ENCODE results near the gene BDKRB2.

Gene BDKRB2

GRCh38 chr14:96161636-96162035, 43.0 kb upstream of the BDKRB2 start:
- DNase-seq (ENCODE audit: insufficient read length, low spot score) = no peak
- TF ChIP-seq, protein P1, sequence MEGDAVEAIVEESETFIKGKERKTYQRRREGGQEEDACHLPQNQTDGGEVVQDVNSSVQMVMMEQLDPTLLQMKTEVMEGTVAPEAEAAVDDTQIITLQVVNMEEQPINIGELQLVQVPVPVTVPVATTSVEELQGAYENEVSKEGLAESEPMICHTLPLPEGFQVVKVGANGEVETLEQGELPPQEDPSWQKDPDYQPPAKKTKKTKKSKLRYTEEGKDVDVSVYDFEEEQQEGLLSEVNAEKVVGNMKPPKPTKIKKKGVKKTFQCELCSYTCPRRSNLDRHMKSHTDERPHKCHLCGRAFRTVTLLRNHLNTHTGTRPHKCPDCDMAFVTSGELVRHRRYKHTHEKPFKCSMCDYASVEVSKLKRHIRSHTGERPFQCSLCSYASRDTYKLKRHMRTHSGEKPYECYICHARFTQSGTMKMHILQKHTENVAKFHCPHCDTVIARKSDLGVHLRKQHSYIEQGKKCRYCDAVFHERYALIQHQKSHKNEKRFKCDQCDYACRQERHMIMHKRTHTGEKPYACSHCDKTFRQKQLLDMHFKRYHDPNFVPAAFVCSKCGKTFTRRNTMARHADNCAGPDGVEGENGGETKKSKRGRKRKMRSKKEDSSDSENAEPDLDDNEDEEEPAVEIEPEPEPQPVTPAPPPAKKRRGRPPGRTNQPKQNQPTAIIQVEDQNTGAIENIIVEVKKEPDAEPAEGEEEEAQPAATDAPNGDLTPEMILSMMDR (IDR thresholded peaks at IDR 0.05; ENCODE audit: insufficient read depth, missing control alignments) = no peak
- no peak for FAIRE-seq

GRCh38 chr14:96162265-96162664, 42.4 kb upstream of the BDKRB2 start:
- TF ChIP-seq, protein P1 (IDR thresholded peaks at IDR 0.05; ENCODE audit: insufficient read depth, missing control alignments) = no peak
- DNase-seq (ENCODE audit: insufficient read length, low spot score) (no peak), FAIRE-seq (no peak)

GRCh38 chr14:96162741-96163140, 41.9 kb upstream of the BDKRB2 start:
- no peak for FAIRE-seq
- TF ChIP-seq, protein P1 (IDR thresholded peaks at IDR 0.05; ENCODE audit: insufficient read depth, missing control alignments) = no peak

DNA sequence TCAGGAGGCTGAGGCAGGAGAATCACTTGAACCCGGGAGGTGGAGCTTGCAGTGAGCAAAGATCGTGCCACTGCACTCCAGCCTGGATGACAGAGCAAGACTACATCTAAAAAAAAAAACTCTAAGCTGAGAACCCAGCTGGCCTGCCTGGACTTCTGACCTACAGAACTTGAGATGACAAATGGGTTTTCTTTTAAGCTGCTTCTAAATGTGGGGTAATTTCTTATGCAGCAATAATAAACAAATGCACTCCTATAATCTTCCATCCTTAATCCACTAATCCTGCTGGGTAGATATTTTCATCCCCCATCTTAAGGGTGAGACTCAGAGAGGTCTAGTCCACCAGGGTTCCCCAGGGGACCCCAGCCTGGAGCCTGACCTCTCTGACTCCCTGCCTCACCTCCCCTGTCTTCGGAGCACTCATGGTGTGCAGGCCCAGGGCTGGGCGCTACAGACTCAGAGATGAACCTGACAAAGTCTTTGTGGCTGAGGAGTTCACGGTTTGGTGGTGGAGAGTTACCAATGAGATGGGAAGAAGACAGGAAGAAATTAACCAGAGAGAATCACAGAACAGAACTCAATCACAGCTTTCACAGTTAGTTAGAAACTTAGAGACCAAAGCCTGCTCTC, 39.7 kb upstream of the BDKRB2 start:
- FAIRE-seq (no peak), DNase-seq (ENCODE audit: insufficient read length, low spot score) (peak; percentile 48)
- TF ChIP-seq, protein P1 (IDR thresholded peaks at IDR 0.05; ENCODE audit: insufficient read depth, missing control alignments) = no peak

More at GRCh38 chr14:96162741-96163140, 41.9 kb upstream of the BDKRB2 start:
- DNase-seq (ENCODE audit: insufficient read length, low spot score) = no peak

DNA sequence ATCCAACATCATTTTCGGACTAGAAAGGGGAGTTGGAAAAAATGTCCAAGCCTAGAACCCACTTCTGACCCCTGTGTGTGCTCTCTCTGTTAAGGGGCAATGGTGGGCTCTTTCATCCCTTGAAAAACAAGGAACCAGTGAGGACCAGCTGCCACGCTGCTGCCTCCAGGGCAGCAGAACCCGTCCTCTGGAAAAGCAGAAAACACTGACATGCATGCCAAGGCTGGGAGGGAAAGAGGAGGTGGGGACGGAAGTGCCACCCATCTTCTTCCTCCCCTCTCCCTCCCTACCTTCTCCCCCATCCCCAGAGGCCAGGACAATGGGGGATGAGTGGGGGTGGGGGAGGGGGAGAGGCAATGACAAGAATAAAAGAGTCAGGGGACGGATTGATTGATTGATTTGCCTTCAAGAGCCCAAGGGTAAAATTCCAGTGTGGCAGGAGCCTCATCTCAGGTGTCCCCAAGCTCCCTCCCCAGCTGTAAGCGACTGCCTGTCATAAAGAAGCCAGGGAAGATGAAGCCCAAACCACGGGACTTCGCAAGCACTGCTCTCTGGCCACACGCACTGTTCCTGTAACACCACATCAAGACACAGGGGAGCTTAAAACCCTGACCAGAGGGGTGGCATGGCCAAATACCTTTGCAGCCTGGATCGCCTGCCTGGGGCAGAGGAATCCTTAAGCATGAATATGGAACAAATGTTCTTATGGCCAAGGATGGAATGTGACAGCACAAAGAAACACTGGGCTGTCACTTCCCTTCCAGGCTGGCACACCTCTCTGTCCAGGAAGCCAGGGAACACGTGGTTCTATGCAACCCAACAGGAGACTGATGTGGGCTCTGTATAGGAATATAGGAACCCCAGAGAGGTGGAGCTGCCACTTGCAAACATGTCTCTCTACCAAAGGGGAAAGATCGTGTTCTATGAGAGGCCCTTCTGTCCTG, 38.9 kb upstream of the BDKRB2 start:
- FAIRE-seq (no peak), DNase-seq (ENCODE audit: insufficient read length, low spot score) (no peak)
- TF ChIP-seq, protein P1 (IDR thresholded peaks at IDR 0.05; ENCODE audit: insufficient read depth, missing control alignments) = no peak

GRCh38 chr14:96166461-96167223, 38.0 kb upstream of the BDKRB2 start:
- FAIRE-seq = no peak
- DNase-seq (ENCODE audit: insufficient read length, low spot score) = no peak
- TF ChIP-seq, protein P1 (IDR thresholded peaks at IDR 0.05; ENCODE audit: insufficient read depth, missing control alignments) = no peak
